ENCODE measurements around the gene TPM3. TPM values are rescaled to one million over a fixed set of nuclear protein-coding genes. Genes with fewer than 3 reads are reported as not detected.

The TPM3 gene
- total and polyA plus RNA-seq, 2 donors (not counting 1 experiment from before 2014, with no cell fraction given) = 186 to 300 TPM

DNA sequence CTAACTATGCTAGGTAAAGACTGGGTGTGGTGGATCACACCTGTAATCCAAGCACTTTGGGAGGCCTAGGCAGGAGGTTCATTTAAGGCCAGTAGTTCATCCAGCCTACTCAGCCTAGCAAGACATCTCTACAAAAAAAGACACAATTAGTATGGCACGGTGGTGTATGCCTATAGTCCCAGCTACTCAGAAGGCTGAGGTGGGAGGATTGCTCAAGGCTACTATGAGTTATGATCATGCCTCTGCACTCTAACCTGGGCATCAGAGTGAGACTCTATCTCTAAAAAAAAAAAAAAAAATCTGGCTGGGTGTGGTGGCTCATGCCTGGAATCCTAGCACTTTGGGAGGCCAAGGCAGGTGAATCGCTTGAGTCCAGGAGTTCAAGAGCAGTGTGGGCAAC lies 58.6 kb downstream of the TPM3 start:
- TF ChIP-seq CTCF (IDR thresholded peaks at IDR 0.05) (no peak), EZH2 (IDR thresholded peaks at IDR 0.05; ENCODE audit: borderline replicate concordance, insufficient read depth, low read depth, low read length, poor library complexity, severe bottlenecking) (no peak)
- Histone ChIP-seq H3K9me3 (ENCODE audit: control extremely low read depth in 1 of 3, control insufficient read depth in 2 of 3, insufficient read depth in 1 of 3, low read length in 2 of 3) (no peaks in the 10 kb centered on the region), H4K20me1 (ENCODE audit: control insufficient read depth, insufficient read depth, low read length, poor library complexity, severe bottlenecking) (no peaks in the 10 kb centered on the region), H2AFZ (ENCODE audit: insufficient read depth, low read depth, low read length, poor library complexity, severe bottlenecking) (no peak overlapping the region), H3K4me1 (ENCODE audit: control insufficient read depth in 2 of 2, insufficient read depth in 2 of 2, low read length in 2 of 2) (no peaks in the 10 kb centered on the region), H3K36me3 (replicated peaks in 1 of 2; ENCODE audit: control extremely low read depth in 1 of 2, control insufficient read depth in 1 of 2, extremely low read depth in 1 of 2, insufficient read depth in 2 of 2, low read length in 1 of 2) (no peaks in the 10 kb centered on the region), H3K27ac (ENCODE audit: low read length in 2 of 2) (no peak overlapping the region), H3K79me2 (ENCODE audit: control insufficient read depth, insufficient read depth, low read length) (no peaks in the 10 kb centered on the region), H3K4me3 (ENCODE audit: control extremely low read depth in 1 of 5, extremely low read depth in 1 of 5, insufficient read depth in 1 of 5, low read depth in 2 of 5, low read length in 4 of 5) (no peak overlapping the region), H3K27me3 (replicated peaks in 1 of 4; ENCODE audit: control extremely low read depth in 1 of 4, control insufficient read depth in 3 of 4, insufficient read depth in 4 of 4, low read length in 3 of 4) (no peaks in the 10 kb centered on the region), H3K4me2 (replicated peaks; ENCODE audit: low read depth, low read length, poor library complexity, severe bottlenecking) (no peak overlapping the region), H3K9ac (ENCODE audit: low read length) (no peak overlapping the region)
- no peak overlapping the region for H3K4me3 Mint-ChIP-seq
- ChIA-PET POLR2A (interaction anchor here (0.7 kb wide), 1 partner anchor 129 kb away, joined by 6 read pairs; no protein-coding TSS in a partner anchor), CTCF (no interaction called here)
- H3K27me3 Mint-ChIP-seq = no peaks in the 10 kb centered on the region
- DNase-seq (no peak), ATAC-seq (ENCODE audit: low read depth) (no peak)
- H3K9me3 Mint-ChIP-seq (ENCODE audit: insufficient read depth) = no peaks in the 10 kb centered on the region
- no peak overlapping the region for H3K27ac Mint-ChIP-seq
- intact Hi-C loops (cut with micrococcal nuclease) = no loop called here
- no peaks in the 10 kb centered on the region for H3K4me1 Mint-ChIP-seq
- WGBS (ENCODE audit: insufficient coverage) = 100% methylated on average over 1 of the region's 2 CpGs

- intact Hi-C loops (cut with micrococcal nuclease) = no loop called here
- no peak overlapping the region for H3K27ac Mint-ChIP-seq
These were observed 62.4 kb downstream of the TPM3 start for GRCh38 chr1:154129391-154129970.

More at GRCh38 chr1:154129391-154129970, 62.4 kb downstream of the TPM3 start:
- no peak for DNase-seq
- no peaks in the 10 kb centered on the region for H3K4me1 ChIP-seq (ENCODE audit: control insufficient read depth in 2 of 2, insufficient read depth in 2 of 2, low read length in 2 of 2)
- ChIA-PET CTCF (no interaction called here), POLR2A (no interaction called here)
- H3K79me2 ChIP-seq (ENCODE audit: control insufficient read depth, insufficient read depth, low read length) = no peaks in the 10 kb centered on the region
- no peak overlapping the region for H3K4me3 Mint-ChIP-seq
- no peaks in the 10 kb centered on the region for H3K27me3 ChIP-seq (replicated peaks in 1 of 4; ENCODE audit: control extremely low read depth in 1 of 4, control insufficient read depth in 3 of 4, insufficient read depth in 4 of 4, low read length in 3 of 4)
- no peak overlapping the region for H3K4me3 ChIP-seq (ENCODE audit: control extremely low read depth in 1 of 5, extremely low read depth in 1 of 5, insufficient read depth in 1 of 5, low read depth in 2 of 5, low read length in 4 of 5)
- H3K27ac ChIP-seq (ENCODE audit: low read length in 2 of 2) = no peak overlapping the region
- H3K4me1 Mint-ChIP-seq = no peaks in the 10 kb centered on the region
- WGBS (ENCODE audit: insufficient coverage) = no CpG with 5 or more reads among the region's 2 CpGs
- H3K9me3 Mint-ChIP-seq (ENCODE audit: insufficient read depth) = no peaks in the 10 kb centered on the region
- H3K4me2 ChIP-seq (replicated peaks; ENCODE audit: low read depth, low read length, poor library complexity, severe bottlenecking) = no peak overlapping the region
- TF ChIP-seq CTCF (IDR thresholded peaks at IDR 0.05) (no peak), EZH2 (IDR thresholded peaks at IDR 0.05; ENCODE audit: borderline replicate concordance, insufficient read depth, low read depth, low read length, poor library complexity, severe bottlenecking) (no peak)
- H3K27me3 Mint-ChIP-seq = no peaks in the 10 kb centered on the region
- no peaks in the 10 kb centered on the region for H3K36me3 ChIP-seq (replicated peaks in 1 of 2; ENCODE audit: control extremely low read depth in 1 of 2, control insufficient read depth in 1 of 2, extremely low read depth in 1 of 2, insufficient read depth in 2 of 2, low read length in 1 of 2)
- H4K20me1 ChIP-seq (ENCODE audit: control insufficient read depth, insufficient read depth, low read length, poor library complexity, severe bottlenecking) = no peaks in the 10 kb centered on the region
- H2AFZ ChIP-seq (ENCODE audit: insufficient read depth, low read depth, low read length, poor library complexity, severe bottlenecking) = no peak overlapping the region
- no peak for ATAC-seq (ENCODE audit: low read depth)
- no peaks in the 10 kb centered on the region for H3K9me3 ChIP-seq (ENCODE audit: control extremely low read depth in 1 of 3, control insufficient read depth in 2 of 3, insufficient read depth in 1 of 3, low read length in 2 of 3)
- no peak overlapping the region for H3K9ac ChIP-seq (ENCODE audit: low read length)
